IMR-90 (cell line): ENCODE results near the gene SYNM. TPM values are rescaled to one million over a fixed set of nuclear protein-coding genes. Genes with fewer than 3 reads are reported as not detected.

Source experiments
- ATAC-seq: fragments of 200-7000 bp; cut with Tn5 transposase; 2 replicates; pipeline ENCODE4 v1.9.1; 2020; ENCODE audit warnings: low read depth, mild to moderate bottlenecking, moderate library complexity
- BruUV-seq: library from RNA; stranded (reverse); fragments of 400-500 nt; replicated peaks from 2 replicates; lab custom pipeline; 2021; lab: Mats Ljungman, UMichigan
- CTCF ChIA-PET: fragments of 300-600 bp; formaldehyde crosslinking; extraction: SDS; loops from one replicate; lab custom pipeline; 2021; ENCODE audit warnings: antibody characterized with exemption; lab: Yijun Ruan, JAX
- POLR2A ChIA-PET: fragments of 300-600 bp; sonication (Branson Sonifier 250); formaldehyde crosslinking; loops from one replicate; lab custom pipeline; 2022; ENCODE audit warnings: antibody characterized with exemption; ENCODE audit not compliant: unreplicated experiment; lab: Charles Lee
- DNase-seq: peaks from one replicate; pipeline ENCODE4 v3.0.0; 2013
- H2AFZ ChIP-seq: replicated peaks from 2 replicates; pipeline ENCODE3; 2013; ENCODE audit warnings: low read length, mild to moderate bottlenecking; ENCODE audit not compliant: poor library complexity
- H2AK5ac ChIP-seq: 2 replicates; pipeline ENCODE4 v1.6.1; 2013; ENCODE audit warnings: low read depth, low read length, inconsistent platforms
- H2AK9ac ChIP-seq: replicated peaks from 2 replicates; pipeline ENCODE3; 2013; ENCODE audit warnings: mild to moderate bottlenecking, low read depth, low read length, moderate library complexity; ENCODE audit not compliant: poor library complexity
- H2BK120ac ChIP-seq: 2 replicates; pipeline ENCODE4 v1.6.1; 2013; ENCODE audit warnings: low read depth, low read length, inconsistent platforms
- H2BK15ac ChIP-seq: 3 replicates; pipeline ENCODE4 v1.6.1; 2013; ENCODE audit warnings: low read depth, low read length, inconsistent platforms
- H2BK20ac ChIP-seq: 2 replicates; pipeline ENCODE4 v1.6.1; 2013; ENCODE audit warnings: low read depth, mild to moderate bottlenecking, inconsistent platforms, low read length, moderate library complexity
- H2BK5ac ChIP-seq: 2 replicates; pipeline ENCODE4 v1.6.1; 2013; ENCODE audit warnings: mild to moderate bottlenecking, low read depth, low read length, inconsistent platforms; ENCODE audit not compliant: poor library complexity, severe bottlenecking
- H3K14ac ChIP-seq: replicated peaks from 2 replicates; pipeline ENCODE4 v1.6.1; 2013; ENCODE audit warnings: low read depth, low read length, inconsistent platforms
- H3K18ac ChIP-seq: 2 replicates; pipeline ENCODE4 v1.6.1; 2013; ENCODE audit warnings: low read depth, low read length, control low read depth
- H3K23ac ChIP-seq: 2 replicates; pipeline ENCODE4 v1.6.1; 2013; ENCODE audit warnings: low read depth, low read length, inconsistent platforms
- H3K27ac ChIP-seq: 2 replicates; pipeline ENCODE4 v1.5.1; 2013; ENCODE audit warnings: mild to moderate bottlenecking, control low read depth, low read length; ENCODE audit not compliant: insufficient read depth
- H3K27me3 ChIP-seq: 2 replicates; pipeline ENCODE4 v1.6.1; 2013; ENCODE audit warnings: low read length; ENCODE audit not compliant: control insufficient read depth, insufficient read depth
- H3K36me3 ChIP-seq: 2 replicates; pipeline ENCODE4 v1.6.1; 2013; ENCODE audit warnings: low read length, mixed read lengths; ENCODE audit not compliant: control insufficient read depth, insufficient read depth
- H3K4ac ChIP-seq: 2 replicates; pipeline ENCODE4 v1.6.1; 2013; ENCODE audit warnings: low read depth, low read length, inconsistent platforms
- H3K4me1 ChIP-seq: 2 replicates; pipeline ENCODE4 v1.6.1; 2013; ENCODE audit warnings: low read length, mixed read lengths; ENCODE audit not compliant: control insufficient read depth, insufficient read depth
- H3K4me2 ChIP-seq: 2 replicates; pipeline ENCODE4 v1.6.1; 2013; ENCODE audit warnings: low read depth, mild to moderate bottlenecking, control low read depth, low read length, moderate library complexity
- H3K4me3 ChIP-seq: 2 replicates; pipeline ENCODE4 v1.5.1; 2013; ENCODE audit warnings: low read depth, mild to moderate bottlenecking, control low read depth, low read length, moderate library complexity; ENCODE audit not compliant: insufficient read depth
- H3K56ac ChIP-seq: 2 replicates; pipeline ENCODE4 v1.6.1; 2013; ENCODE audit warnings: low read length, inconsistent platforms; ENCODE audit not compliant: insufficient read depth; ENCODE audit errors: extremely low read depth
- H3K79me1 ChIP-seq, 2 experiments: 2 replicates each; pipeline ENCODE4 v1.6.1; 2013; ENCODE audit warnings: low read length in 2 of 2, inconsistent platforms in 1 of 2, low read depth in 1 of 2
- H3K9ac ChIP-seq: 2 replicates; pipeline ENCODE4 v1.6.1; 2013; ENCODE audit warnings: low read depth, low read length, control low read depth
- H3K9me1 ChIP-seq: 2 replicates; pipeline ENCODE4 v1.6.1; 2013; ENCODE audit warnings: low read length, inconsistent platforms; ENCODE audit not compliant: insufficient read depth
- H3K9me3 ChIP-seq: 2 replicates; pipeline ENCODE4 v1.6.1; 2013; ENCODE audit warnings: low read length; ENCODE audit not compliant: control insufficient read depth, insufficient read depth
- H4K20me1 ChIP-seq: 2 replicates; pipeline ENCODE4 v1.6.1; 2013; ENCODE audit warnings: low read length, inconsistent platforms; ENCODE audit not compliant: insufficient read depth
- H4K5ac ChIP-seq: 2 replicates; pipeline ENCODE4 v1.6.1; 2013; ENCODE audit warnings: mild to moderate bottlenecking, low read depth, low read length, control low read depth
- H4K8ac ChIP-seq, 2 experiments: 2 replicates each; pipeline ENCODE4 v1.6.1; 2013; ENCODE audit warnings: low read depth in 2 of 2, low read length in 2 of 2, control low read depth in 1 of 2, inconsistent platforms in 1 of 2
- H4K91ac ChIP-seq: 2 replicates; pipeline ENCODE4 v1.6.1; 2013; ENCODE audit warnings: low read depth, low read length, inconsistent platforms; ENCODE audit not compliant: insufficient read depth
- BHLHE40 ChIP-seq: fragments of 150-350 bp; IDR thresholded peaks from 2 replicates; pipeline ENCODE4 v1.6.1; 2016; ENCODE audit warnings: mild to moderate bottlenecking, low read depth, low read length
- CEBPB ChIP-seq: IDR thresholded peaks from 2 replicates; pipeline ENCODE4 v1.6.1; 2012; ENCODE audit warnings: low read depth, low read length, improper control_type of control experiment
- CHD1 ChIP-seq: IDR thresholded peaks from 2 replicates; pipeline ENCODE4 v1.6.1; 2012; ENCODE audit warnings: low read depth, low read length, improper control_type of control experiment
- FOS ChIP-seq: fragments of 150-350 bp; IDR thresholded peaks from 2 replicates; pipeline ENCODE4 v1.6.1; 2016; ENCODE audit warnings: low read depth, low read length
- MAFK ChIP-seq: IDR thresholded peaks from 2 replicates; pipeline ENCODE4 v1.6.1; 2012; ENCODE audit warnings: low read depth, low read length, improper control_type of control experiment
- MAZ ChIP-seq: IDR thresholded peaks from 2 replicates; pipeline ENCODE4 v1.6.1; 2012; ENCODE audit warnings: low read depth, mild to moderate bottlenecking, low read length, improper control_type of control experiment, moderate library complexity, borderline replicate concordance
- MXI1 ChIP-seq: IDR thresholded peaks from 2 replicates; pipeline ENCODE4 v1.6.1; 2012; ENCODE audit warnings: low read depth, mild to moderate bottlenecking, low read length, moderate library complexity, borderline replicate concordance
- RAD21 ChIP-seq: IDR thresholded peaks from 2 replicates; pipeline ENCODE4 v1.6.1; 2012; ENCODE audit warnings: low read length, improper control_type of control experiment
- RCOR1 ChIP-seq: IDR thresholded peaks from 2 replicates; pipeline ENCODE4 v1.6.1; 2012; ENCODE audit warnings: mild to moderate bottlenecking, low read length, improper control_type of control experiment; ENCODE audit not compliant: insufficient replicate concordance
- SMC3 ChIP-seq: fragments of 150-350 bp; IDR thresholded peaks from 2 replicates; pipeline ENCODE4 v1.6.1; 2016; ENCODE audit warnings: low read depth, mild to moderate bottlenecking, antibody characterized with exemption, low read length, moderate library complexity
- WGBS, 2 experiments: methylation state at CpG; one replicate each; pipeline versions ENCODE4 v1.1.5 to v1.1.7; 2013; ENCODE audit warnings: missing lambda C conversion rate in 2 of 2; ENCODE audit not compliant: insufficient read length in 1 of 2; ENCODE audit errors: extremely low coverage in 2 of 2; 5-methylcytosine and 5-hydroxymethylcytosine counted together
- dilution Hi-C: fragments of 300-500 bp; cut with HindIII; formaldehyde crosslinking; loops from one replicate; pipeline ENCODE4 v1.14.3; 2018; ENCODE audit warnings: low sequenced_read_pairs; ENCODE audit not compliant: unreplicated experiment
- in situ Hi-C: fragments of 300-500 bp; cut with MboI; formaldehyde crosslinking; loops from 3 replicates; pipeline ENCODE4 v1.14.3; 2019; ENCODE audit warnings: low sequenced_read_pairs, inconsistent platforms, mixed read lengths
- intact Hi-C: fragments of 100-400 bp; cut with micrococcal nuclease; formaldehyde crosslinking; loops from 2 replicates; pipeline ENCODE4 v1.10.0; 2022
- polyA plus RNA-seq, 3 experiments: library from polyadenylated mRNA; depleted of rRNA; stranded (reverse); fragments of >200 nt; gene quantifications; 2 replicates each; pipeline ENCODE4 v1.2.3, GENCODE V29; 2012; ENCODE audit warnings: low replicate concordance in 1 of 3
- total RNA-seq: library from RNA; depleted of rRNA; stranded (reverse); fragments of >200 nt; gene quantifications from 2 replicates; pipeline ENCODE4 v1.2.3, GENCODE V29; 2012
- TF ChIP-seq, protein P1 (sequence below): fragments of 150-350 bp; IDR thresholded peaks from 2 replicates; pipeline ENCODE4 v1.6.1; 2016; ENCODE audit warnings: low read depth, mild to moderate bottlenecking, low read length, moderate library complexity, borderline replicate concordance
- TF ChIP-seq, protein P2 (sequence below): conservative IDR thresholded peaks from 2 replicates; pipeline ENCODE4 v1.5.1; 2012; ENCODE audit warnings: mild to moderate bottlenecking, low read depth, low read length, improper control_type of control experiment

Gene SYNM
- total and polyA plus RNA-seq, 2 of the 4 experiments (the other 2 are of a cell fraction) = 2.1 to 3.4 TPM

DNA sequence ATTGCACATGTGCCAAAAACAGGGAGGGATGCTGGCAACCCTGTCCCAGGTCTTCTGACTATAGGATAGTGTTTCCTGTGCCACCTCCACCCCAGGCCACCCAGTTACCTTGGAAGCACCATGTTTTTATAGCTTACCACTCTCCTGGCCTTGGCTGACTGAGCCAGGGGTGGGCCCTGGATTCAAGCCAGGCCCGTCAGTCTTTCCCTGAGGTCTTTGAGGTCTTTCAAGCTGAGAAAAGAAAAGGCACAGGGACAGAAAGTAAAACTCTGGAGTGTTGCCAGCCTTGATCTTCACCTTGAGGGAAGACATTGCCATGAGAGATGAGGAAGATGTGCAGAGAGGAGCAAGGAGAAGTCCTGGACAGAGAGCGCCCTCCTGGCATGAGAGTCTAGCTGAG is 46.3 kb downstream of the SYNM start:
- Histone ChIP-seq H3K27me3 (no peaks in the 10 kb centered on the region), H3K9ac (no peak overlapping the region), H2BK5ac (no peak overlapping the region), H3K9me3 (no peaks in the 10 kb centered on the region), H4K20me1 (no peaks in the 10 kb centered on the region), H2BK120ac (no peak overlapping the region), H3K18ac (no peak overlapping the region), H2AFZ (no peak overlapping the region), H3K79me1 (0 out of 4 replicates have a peak, but pooled peaks cover 0 to 6% of the 10 kb centered on the region in 2 experiments), H4K91ac (no peak overlapping the region), H2BK20ac (no peak overlapping the region), H3K23ac (no peak overlapping the region), H3K4me1 (peaks cover 3% of the 10 kb centered on the region), H3K4me3 (no peak overlapping the region), H3K36me3 (peaks cover 10% of the 10 kb centered on the region), H4K5ac (no peak overlapping the region), H2AK9ac (peak overlapping the region; percentile 47), H3K4me2 (no peak overlapping the region), H4K8ac (no peak overlapping the region), H3K9me1 (peaks cover 3% of the 10 kb centered on the region; the same call in 1 of the 2 replicates), H3K4ac (no peak overlapping the region), H2BK15ac (no peak overlapping the region), H3K56ac (no peak overlapping the region), H2AK5ac (no peak overlapping the region), H3K27ac (no peak overlapping the region), H3K14ac (no peak overlapping the region)
- WGBS, 2 experiments = 80% methylated on average over 1 of the region's 2 CpGs; no CpG with 5 or more reads in 1 of the 2 experiments
- TF ChIP-seq CEBPB (no peak), CHD1 (no peak), SMC3 (no peak), MAFK (no peak), MAZ (no peak), FOS (no peak), MXI1 (no peak), RCOR1 (no peak), RAD21 (no peak), BHLHE40 (no peak)
- TF ChIP-seq, protein P1, sequence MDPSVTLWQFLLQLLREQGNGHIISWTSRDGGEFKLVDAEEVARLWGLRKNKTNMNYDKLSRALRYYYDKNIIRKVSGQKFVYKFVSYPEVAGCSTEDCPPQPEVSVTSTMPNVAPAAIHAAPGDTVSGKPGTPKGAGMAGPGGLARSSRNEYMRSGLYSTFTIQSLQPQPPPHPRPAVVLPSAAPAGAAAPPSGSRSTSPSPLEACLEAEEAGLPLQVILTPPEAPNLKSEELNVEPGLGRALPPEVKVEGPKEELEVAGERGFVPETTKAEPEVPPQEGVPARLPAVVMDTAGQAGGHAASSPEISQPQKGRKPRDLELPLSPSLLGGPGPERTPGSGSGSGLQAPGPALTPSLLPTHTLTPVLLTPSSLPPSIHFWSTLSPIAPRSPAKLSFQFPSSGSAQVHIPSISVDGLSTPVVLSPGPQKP = no peak
- TF ChIP-seq, protein P2, sequence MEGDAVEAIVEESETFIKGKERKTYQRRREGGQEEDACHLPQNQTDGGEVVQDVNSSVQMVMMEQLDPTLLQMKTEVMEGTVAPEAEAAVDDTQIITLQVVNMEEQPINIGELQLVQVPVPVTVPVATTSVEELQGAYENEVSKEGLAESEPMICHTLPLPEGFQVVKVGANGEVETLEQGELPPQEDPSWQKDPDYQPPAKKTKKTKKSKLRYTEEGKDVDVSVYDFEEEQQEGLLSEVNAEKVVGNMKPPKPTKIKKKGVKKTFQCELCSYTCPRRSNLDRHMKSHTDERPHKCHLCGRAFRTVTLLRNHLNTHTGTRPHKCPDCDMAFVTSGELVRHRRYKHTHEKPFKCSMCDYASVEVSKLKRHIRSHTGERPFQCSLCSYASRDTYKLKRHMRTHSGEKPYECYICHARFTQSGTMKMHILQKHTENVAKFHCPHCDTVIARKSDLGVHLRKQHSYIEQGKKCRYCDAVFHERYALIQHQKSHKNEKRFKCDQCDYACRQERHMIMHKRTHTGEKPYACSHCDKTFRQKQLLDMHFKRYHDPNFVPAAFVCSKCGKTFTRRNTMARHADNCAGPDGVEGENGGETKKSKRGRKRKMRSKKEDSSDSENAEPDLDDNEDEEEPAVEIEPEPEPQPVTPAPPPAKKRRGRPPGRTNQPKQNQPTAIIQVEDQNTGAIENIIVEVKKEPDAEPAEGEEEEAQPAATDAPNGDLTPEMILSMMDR = no peak
- dilution Hi-C loops (no loop called here), intact Hi-C loops (no loop called here), in situ Hi-C loops (no loop called here)
- POLR2A ChIA-PET = no interaction called here
- no TSS peak for BruUV-seq
- DNase-seq (no peak), ATAC-seq (no peak)
- CTCF ChIA-PET = no interaction called here
